K562 (cell line): ENCODE results near the gene ARHGEF4. TPM values are rescaled to one million over a fixed set of nuclear protein-coding genes. Genes with fewer than 3 reads are reported as not detected.

ENCODE experiments used
- ATAC-seq: fragments of 200-7000 bp; cut with Tn5 transposase; 3 replicates; pipeline ENCODE4 v1.9.1; 2020; ENCODE audit warnings: moderate library complexity
- BruUV-seq: library from RNA; stranded (reverse); fragments of 400-500 nt; replicated peaks from 2 replicates; lab custom pipeline; 2021; lab: Mats Ljungman, UMichigan
- CTCF ChIA-PET: fragments of 300-600 bp; formaldehyde crosslinking; extraction: SDS; loops from one replicate; lab custom pipeline; 2021; ENCODE audit warnings: low intra/inter-chr PET ratio; lab: Yijun Ruan, JAX
- POLR2A ChIA-PET: fragments of 300-600, 350-650 bp; sonication (Branson Sonifier 250); formaldehyde crosslinking; extraction: SDS; loops from one replicate; lab custom pipeline; 2021; ENCODE audit warnings: antibody characterized with exemption, inconsistent platforms; lab: Yijun Ruan, JAX
- DNase-seq, 4 experiments: peaks; one replicate each; pipeline versions ENCODE4 v3.0.0 to v3.0.0-alpha.2; 2011 to 2018; ENCODE audit warnings: low spot score in 3 of 4, mixed read lengths in 3 of 4; ENCODE audit errors: extremely low read depth in 1 of 4
- FAIRE-seq: peaks from 2 replicates; lab custom pipeline; 2011; peaks lifted over from hg19 to GRCh38; lab: Jason Lieb, UNC
- H2AFZ ChIP-seq: 2 replicates; pipeline ENCODE4 v1.6.0; 2011; ENCODE audit warnings: low read depth, low read length, control low read depth, inconsistent platforms
- H3K27ac ChIP-seq: fragments of 200-600 bp; 3 replicates; pipeline ENCODE4 v1.8.0; 2011; ENCODE audit warnings: low read depth, mild to moderate bottlenecking, control low read depth, inconsistent platforms, low read length, moderate library complexity, mixed read lengths; ENCODE audit errors: extremely low read depth
- H3K27me3 ChIP-seq, 2 experiments: fragments of 300-600 bp in 1 of 2; 2 replicates in 1 of 2; 3 replicates in 1 of 2; pipeline versions ENCODE4 v1.6.0 to v1.8.0; 2011; ENCODE audit warnings: inconsistent platforms in 2 of 2, low read length in 2 of 2, mild to moderate bottlenecking in 1 of 2, mixed read lengths in 1 of 2, moderate library complexity in 1 of 2; ENCODE audit not compliant: control insufficient read depth in 2 of 2, insufficient read depth in 2 of 2
- H3K36me3 ChIP-seq: fragments of 300-600 bp; 3 replicates; pipeline ENCODE4 v1.8.0; 2011; ENCODE audit warnings: mild to moderate bottlenecking, low read length, inconsistent platforms; ENCODE audit not compliant: control insufficient read depth, insufficient read depth
- H3K4me1 ChIP-seq, 2 experiments: fragments of 200-600 bp in 1 of 2; replicated peaks in 1 of 2; 2 replicates in 1 of 2; 3 replicates in 1 of 2; pipeline versions ENCODE4 v1.5.1 to v1.8.0; 2011; ENCODE audit warnings: inconsistent platforms in 2 of 2, low read length in 2 of 2, mild to moderate bottlenecking in 1 of 2, mixed read lengths in 1 of 2, moderate library complexity in 1 of 2; ENCODE audit not compliant: control insufficient read depth in 2 of 2, insufficient read depth in 2 of 2
- H3K4me2 ChIP-seq: 2 replicates; pipeline ENCODE4 v1.6.1; 2011; ENCODE audit warnings: low read length, control low read depth, inconsistent platforms, mixed read lengths; ENCODE audit not compliant: insufficient read depth
- H3K4me3 ChIP-seq: fragments of 200-600 bp; sonication (generic), shearing (Covaris generic); 2 replicates; pipeline ENCODE4 v1.5.1; 2016; ENCODE audit warnings: control low read depth, inconsistent platforms
- H3K79me2 ChIP-seq: fragments of 200-600 bp; 3 replicates; pipeline ENCODE4 v1.8.0; 2011; ENCODE audit warnings: low read length, inconsistent platforms; ENCODE audit not compliant: control insufficient read depth, insufficient read depth
- H3K9ac ChIP-seq, 2 experiments: 2 replicates each; pipeline versions ENCODE4 v1.6.0 to v1.6.1; 2011; ENCODE audit warnings: low read depth in 2 of 2, low read length in 2 of 2, control low read depth in 1 of 2, inconsistent platforms in 1 of 2, mild to moderate bottlenecking in 1 of 2, mixed read lengths in 1 of 2; ENCODE audit not compliant: insufficient read depth in 1 of 2
- H3K9me1 ChIP-seq: one replicate; pipeline ENCODE4 v1.6.0; 2011; ENCODE audit warnings: inconsistent platforms, mild to moderate bottlenecking, low read length, moderate library complexity; ENCODE audit not compliant: control insufficient read depth, insufficient read depth
- H3K9me3 ChIP-seq: replicated peaks from 2 replicates; pipeline ENCODE4 v1.5.1; 2011; ENCODE audit warnings: low read depth, low read length, inconsistent platforms; ENCODE audit not compliant: control insufficient read depth, insufficient read depth
- H4K20me1 ChIP-seq: replicated peaks from 2 replicates; pipeline ENCODE4 v1.6.1; 2011; ENCODE audit warnings: low read length, inconsistent platforms, mixed read lengths; ENCODE audit not compliant: control insufficient read depth, insufficient read depth
- WGBS: fragments of 100-300 bp; shearing (Covaris generic); methylation state at CpG from one replicate; pipeline ENCODE4 v1.1.6; 2016; ENCODE audit warnings: low coverage, mixed read lengths; ENCODE audit not compliant: insufficient coverage; ENCODE audit errors: missing lambda C conversion rate; 5-methylcytosine and 5-hydroxymethylcytosine counted together
- in situ Hi-C: fragments of 300-500 bp; cut with MboI; formaldehyde crosslinking; loops from 4 replicates; pipeline ENCODE4 v1.15.0; 2018; ENCODE audit warnings: inconsistent platforms, mixed read lengths
- intact Hi-C: fragments of 100-400 bp; cut with micrococcal nuclease; formaldehyde crosslinking; loops from 2 replicates; pipeline ENCODE4 v1.14.2; 2022
- polyA plus RNA-seq, 8 experiments: library from polyadenylated mRNA; depleted of rRNA in 4 of 8; stranded (reverse) in 5 of 8; unstranded in 3 of 8; fragments of >200 nt; fragmentation: Nextera tagmentation in 2 of 8; fragmentation: Illumina TruSeq in 1 of 8; extraction: Ambion mirVana in 2 of 8; extraction: Trizol in 1 of 8; gene quantifications; 2 replicates each; pipeline versions ENCODE4 v1.2.1 to v1.2.3, GENCODE V29; 2011 to 2014; ENCODE audit warnings: inconsistent platforms in 1 of 8, missing spikeins in 1 of 8
- total RNA-seq, 7 experiments: library from RNA; depleted of rRNA in 6 of 7; stranded (reverse); fragments of >200 nt in 6 of 7; fragmentation: Illumina TruSeq in 2 of 7; extraction: Trizol in 2 of 7; gene quantifications; 2 replicates each; pipeline versions ENCODE4 v1.2.1 to v1.2.3, GENCODE V29; 2011 to 2021; ENCODE audit warnings: low replicate concordance in 1 of 7
- TF ChIP-seq, protein P1 (sequence below): fragments of 450-650 bp; formaldehyde crosslinking; IDR thresholded peaks from 2 replicates; pipeline ENCODE4 v1.4.0; 2020; ENCODE audit warnings: mild to moderate bottlenecking, moderate library complexity
- TF ChIP-seq, protein P2 (sequence below): fragments of 250-450 bp; sonication (Bioruptor Pico); IDR thresholded peaks from 2 replicates; pipeline ENCODE4 v1.4.0; 2020; ENCODE audit warnings: mild to moderate bottlenecking, moderate library complexity, borderline replicate concordance

ARHGEF4 gene
- total and polyA plus RNA-seq, 9 of the 15 experiments (the other 6 are each of a cell fraction or from before 2014, with no cell fraction given), result not detected

DNA sequence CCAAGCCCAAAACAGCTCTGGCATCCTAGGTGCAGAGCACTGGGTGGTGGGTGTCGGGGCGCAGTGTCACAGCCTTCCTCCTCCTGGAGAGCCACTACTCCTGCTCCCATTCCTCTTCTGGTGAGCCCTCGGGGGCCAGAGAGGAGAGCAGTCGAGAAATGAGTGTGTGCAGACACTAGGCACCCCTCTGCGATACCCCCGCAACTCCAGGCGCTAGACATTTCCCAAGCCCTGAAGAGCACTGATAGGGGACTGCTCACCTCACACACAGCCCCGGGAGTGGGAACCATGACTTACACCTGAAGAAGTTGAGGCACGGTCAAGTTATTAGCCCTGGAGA is 202.4 kb downstream of the ARHGEF4 start:
- WGBS, result 51% methylated on average over 9 of the region's 9 CpGs
- no peaks in the 10 kb centered on the region for H3K9me3 ChIP-seq
- peaks cover 2 to 19% of the 10 kb centered on the region in 2 experiments; a peak in 4 of 5 replicates for H3K4me1 ChIP-seq
- H3K9me1 ChIP-seq, result no peaks in the 10 kb centered on the region
- no peaks in the 10 kb centered on the region for H3K79me2 ChIP-seq
- no peaks in the 10 kb centered on the region for H3K36me3 ChIP-seq
- H3K27ac ChIP-seq, result no peak overlapping the region
- no peak for DNase-seq
- no peak overlapping the region for H3K4me2 ChIP-seq
- TF ChIP-seq, protein P1, sequence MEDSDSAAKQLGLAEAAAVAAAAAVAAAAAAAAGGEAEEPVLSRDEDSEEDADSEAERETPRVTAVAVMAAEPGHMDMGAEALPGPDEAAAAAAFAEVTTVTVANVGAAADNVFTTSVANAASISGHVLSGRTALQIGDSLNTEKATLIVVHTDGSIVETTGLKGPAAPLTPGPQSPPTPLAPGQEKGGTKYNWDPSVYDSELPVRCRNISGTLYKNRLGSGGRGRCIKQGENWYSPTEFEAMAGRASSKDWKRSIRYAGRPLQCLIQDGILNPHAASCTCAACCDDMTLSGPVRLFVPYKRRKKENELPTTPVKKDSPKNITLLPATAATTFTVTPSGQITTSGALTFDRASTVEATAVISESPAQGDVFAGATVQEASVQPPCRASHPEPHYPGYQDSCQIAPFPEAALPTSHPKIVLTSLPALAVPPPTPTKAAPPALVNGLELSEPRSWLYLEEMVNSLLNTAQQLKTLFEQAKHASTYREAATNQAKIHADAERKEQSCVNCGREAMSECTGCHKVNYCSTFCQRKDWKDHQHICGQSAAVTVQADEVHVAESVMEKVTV (CRISPR knock-in tag), result no peak
- TF ChIP-seq, protein P2, sequence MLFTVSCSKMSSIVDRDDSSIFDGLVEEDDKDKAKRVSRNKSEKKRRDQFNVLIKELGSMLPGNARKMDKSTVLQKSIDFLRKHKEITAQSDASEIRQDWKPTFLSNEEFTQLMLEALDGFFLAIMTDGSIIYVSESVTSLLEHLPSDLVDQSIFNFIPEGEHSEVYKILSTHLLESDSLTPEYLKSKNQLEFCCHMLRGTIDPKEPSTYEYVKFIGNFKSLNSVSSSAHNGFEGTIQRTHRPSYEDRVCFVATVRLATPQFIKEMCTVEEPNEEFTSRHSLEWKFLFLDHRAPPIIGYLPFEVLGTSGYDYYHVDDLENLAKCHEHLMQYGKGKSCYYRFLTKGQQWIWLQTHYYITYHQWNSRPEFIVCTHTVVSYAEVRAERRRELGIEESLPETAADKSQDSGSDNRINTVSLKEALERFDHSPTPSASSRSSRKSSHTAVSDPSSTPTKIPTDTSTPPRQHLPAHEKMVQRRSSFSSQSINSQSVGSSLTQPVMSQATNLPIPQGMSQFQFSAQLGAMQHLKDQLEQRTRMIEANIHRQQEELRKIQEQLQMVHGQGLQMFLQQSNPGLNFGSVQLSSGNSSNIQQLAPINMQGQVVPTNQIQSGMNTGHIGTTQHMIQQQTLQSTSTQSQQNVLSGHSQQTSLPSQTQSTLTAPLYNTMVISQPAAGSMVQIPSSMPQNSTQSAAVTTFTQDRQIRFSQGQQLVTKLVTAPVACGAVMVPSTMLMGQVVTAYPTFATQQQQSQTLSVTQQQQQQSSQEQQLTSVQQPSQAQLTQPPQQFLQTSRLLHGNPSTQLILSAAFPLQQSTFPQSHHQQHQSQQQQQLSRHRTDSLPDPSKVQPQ (CRISPR knock-in tag), result no peak
- intact Hi-C loops, result loop anchor here (10.0 kb wide), 1 partner anchor 1444 kb away; no protein-coding TSS in a partner anchor
- in situ Hi-C loops, result no loop called here
- no peak for FAIRE-seq
- ATAC-seq, result no peak
- no TSS peak for BruUV-seq
- H3K9ac ChIP-seq, result no peak overlapping the region
- peaks cover 7% of the 10 kb centered on the region; the same call in 1 of the 2 replicates for H4K20me1 ChIP-seq
- H3K4me3 ChIP-seq, result no peak overlapping the region
- peaks cover 3 to 21% of the 10 kb centered on the region in 2 experiments; a peak in 3 of 5 replicates for H3K27me3 ChIP-seq
- ChIA-PET POLR2A (interaction anchor here (0.6 kb wide), 1 partner anchor 1659 kb away, joined by 4 read pairs; no protein-coding TSS in a partner anchor), CTCF (no interaction called here)
- no peak overlapping the region for H2AFZ ChIP-seq
